ENCODE results near the gene STPG2.
A peak's percentile ranks its signal among the peaks of the same experiment; 100 is the strongest.

The STPG2 gene

DNA sequence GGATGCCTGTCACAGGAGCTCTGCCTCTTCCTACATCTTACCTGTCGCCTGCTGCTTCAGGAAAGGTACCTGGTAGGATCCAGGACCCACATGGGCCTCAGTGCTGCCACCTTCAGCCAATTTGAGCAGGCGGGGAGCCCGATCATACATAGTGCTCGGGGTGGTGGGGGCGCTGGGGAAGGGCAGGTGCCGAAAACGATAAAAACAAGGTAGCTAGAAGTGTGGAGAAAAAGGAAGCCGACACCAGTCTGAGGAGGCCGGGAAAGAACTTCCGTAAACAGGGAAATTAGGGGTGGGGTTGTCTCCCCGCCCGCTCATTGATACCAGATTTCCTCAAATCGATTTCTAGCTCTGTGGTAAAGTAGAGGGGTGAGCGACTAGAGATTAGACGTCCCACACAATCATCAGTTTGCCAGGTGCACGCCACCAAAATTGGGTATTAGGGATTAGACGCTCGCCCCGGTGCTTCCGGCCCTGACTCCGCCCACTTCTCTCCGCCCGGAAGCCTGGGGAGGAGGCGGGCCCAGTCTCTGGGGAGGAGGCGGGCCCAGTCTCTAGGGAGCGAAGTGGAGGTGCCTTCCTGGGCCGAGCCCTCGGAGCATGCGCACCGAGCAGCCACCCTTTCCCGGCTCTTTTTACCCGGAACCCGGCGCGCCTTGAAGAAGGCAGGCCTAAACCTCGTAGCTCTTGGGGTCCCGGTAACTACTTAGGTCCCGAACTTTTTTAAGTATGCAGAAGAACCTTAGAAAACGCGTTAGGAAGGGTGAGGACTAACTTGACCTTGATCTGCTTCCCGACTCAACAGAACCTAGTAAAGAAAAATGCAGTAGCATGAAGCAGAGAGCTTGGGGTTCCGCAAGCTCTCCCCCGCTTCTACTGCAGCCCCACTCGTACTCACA, at the start of gene STPG2:
Gene STPG2, minus strand, starts transcription at position 476 of the 899 bp plus-strand sequence.
- DNase-seq: peak; percentile 97

DNA sequence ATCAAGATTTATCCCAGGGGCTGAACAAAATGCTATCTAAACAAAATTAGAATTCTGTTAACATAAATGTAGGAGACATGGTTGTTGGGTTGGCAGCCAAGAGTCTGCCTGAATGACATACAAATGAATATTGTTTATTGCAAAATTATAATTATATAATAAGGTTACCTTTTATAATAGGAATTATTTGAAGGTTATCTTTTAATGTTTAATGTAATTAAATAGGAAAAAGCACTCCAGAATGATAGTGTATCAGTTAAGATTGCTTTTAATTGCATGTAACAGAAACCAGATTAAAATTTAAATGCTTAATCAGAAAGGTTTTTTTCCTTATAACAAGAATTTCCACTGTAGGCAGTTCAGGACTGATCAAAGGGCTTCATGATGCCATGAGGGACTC, 42.0 kb upstream of the STPG2 start:
- DNase-seq: no peak

DNA sequence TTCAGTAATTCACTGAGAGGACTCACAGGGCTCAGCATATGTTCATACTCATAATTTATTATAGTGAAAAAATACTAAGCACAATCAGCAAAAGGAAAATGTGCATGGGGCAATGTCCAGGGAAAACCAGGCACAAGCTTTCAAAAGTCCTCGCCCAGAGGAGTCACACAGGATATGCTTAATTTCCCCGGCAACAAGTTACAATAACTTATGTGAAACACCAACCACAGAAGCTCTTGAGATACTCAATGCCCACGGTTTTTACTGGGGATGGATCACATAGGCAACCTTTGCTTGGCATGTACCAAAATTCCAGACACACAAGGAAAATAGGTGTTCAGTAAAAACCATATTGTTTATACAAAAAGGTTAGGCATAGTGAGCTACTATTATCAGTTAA, 38.5 kb upstream of the STPG2 start:
- no peak for DNase-seq

DNA sequence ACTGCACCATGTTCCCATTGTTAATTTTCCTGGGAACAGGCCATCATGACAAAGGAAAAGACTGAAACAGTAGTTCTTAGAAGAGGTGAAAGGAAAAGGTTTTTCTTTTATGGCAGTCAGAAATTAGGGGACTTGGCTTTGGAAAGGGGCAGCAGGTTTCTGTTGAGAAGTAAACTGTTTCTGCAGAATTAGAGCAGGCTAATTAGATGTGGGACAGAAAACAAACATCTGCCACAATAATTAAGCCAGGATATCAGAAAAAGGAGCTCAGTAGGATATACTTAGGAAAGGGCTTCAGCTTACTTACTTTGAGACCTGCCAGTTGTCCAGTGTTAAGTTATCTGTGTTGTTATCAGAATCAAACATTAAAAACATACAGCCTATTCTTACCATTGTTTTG, 36.7 kb upstream of the STPG2 start:
- DNase-seq: no peak

DNA sequence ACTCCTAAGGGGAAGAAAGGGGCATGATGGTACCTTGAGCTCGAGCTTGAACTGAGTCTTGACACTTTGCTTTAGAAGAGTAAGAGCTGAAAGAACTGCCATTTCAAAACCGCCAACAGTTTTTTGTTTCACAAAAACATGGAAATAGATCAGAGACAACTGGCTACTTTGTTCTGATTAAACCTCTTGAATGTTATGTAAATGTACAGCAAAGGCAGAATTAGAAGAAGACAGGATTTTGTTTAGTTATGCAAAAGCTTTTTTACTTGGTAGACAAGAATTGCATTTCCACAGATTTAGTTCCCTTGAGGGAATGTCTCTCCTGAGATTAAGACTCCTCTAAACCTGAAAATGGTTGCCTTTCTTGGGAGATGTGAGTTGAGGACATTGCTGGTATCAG, 33.3 kb upstream of the STPG2 start:
- DNase-seq: no peak

DNA sequence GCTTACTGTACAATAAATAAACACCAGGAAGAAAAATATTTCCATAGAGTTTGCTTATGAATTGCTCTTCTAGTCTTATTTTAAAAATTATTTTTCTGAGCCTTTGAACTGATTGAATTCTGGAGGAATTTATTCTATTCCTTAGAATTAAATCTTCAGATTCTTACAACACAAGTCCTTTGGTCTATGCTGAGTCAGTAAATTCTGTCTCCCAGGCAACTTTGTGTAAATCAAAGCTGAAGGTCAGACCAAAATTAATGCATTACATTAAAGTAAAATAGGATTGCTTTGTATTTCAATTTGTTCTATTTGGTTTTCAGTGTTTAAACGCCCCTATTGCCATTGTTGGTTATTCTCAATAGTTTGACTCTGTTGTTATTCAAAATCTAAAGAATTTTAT, 26.8 kb upstream of the STPG2 start:
- DNase-seq: no peak

DNA sequence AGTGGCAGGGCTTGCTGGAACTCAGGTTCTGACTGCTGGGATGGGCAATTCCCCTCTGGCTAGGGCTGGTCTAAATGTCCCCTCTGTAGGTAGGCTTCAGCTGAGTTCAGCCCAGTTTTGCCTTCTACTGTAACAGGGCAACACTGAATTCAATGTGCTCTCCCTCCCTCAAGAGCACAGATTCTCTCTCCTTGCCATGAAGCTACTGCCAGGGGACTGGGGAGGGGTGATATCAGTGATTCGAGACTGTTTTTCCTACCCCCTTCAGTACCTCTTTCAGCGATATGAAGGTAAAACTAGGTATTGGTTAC, 23.4 kb upstream of the STPG2 start:
- DNase-seq: no peak

DNA sequence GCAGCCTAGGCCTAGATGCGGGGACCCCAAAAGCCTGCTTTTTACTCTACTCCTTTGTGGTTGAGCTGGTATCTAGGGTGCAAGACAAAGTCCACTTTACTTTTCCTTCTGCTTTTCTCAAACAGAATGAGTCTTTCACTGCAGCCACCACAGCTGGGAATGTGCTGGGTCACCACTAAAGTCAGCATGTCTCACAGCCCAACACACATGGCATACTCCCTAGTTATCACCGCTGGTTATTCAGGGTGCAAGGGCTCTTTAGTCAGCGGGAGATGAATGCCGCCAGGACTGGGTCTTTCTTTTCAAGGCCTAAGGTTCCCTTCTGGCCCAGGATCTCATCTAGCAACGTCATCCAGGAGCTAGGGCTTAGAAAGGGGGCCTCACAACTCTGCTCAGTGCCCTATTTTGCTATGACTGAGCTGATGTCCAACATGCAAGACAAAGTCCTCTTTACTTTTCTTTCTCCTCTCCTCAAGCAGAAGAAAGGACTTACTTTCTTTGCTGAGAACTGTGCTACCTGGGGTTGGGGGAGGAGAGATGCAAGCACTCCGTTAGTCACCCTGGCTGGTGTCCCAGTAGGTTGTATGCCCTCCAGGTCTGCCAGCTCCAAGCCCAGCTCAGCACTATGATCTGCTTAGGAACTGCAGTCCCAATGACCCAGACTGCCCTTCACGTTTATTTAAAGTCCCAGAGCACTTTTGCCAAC, 22.9 kb upstream of the STPG2 start:
- no peak for DNase-seq

DNA sequence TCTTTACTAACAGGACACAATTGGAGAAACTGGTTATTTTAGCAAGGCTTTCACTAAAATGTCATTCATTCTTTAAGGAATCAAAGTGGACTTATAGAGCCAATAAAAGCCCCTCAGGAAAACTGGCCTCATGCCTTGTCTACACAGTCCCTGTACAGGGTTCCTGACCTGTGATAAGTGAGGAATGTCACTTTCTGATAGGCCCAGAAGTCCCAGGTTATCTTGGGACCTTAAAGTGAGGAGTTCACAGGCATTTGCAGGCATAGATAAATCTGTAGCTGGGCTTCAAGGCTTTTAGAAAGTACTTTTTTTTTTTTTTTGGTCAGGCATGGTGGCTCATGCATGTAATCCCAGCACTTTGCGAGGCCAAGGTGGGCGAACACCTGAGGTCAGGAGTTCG, 19.4 kb upstream of the STPG2 start:
- no peak for DNase-seq

DNA sequence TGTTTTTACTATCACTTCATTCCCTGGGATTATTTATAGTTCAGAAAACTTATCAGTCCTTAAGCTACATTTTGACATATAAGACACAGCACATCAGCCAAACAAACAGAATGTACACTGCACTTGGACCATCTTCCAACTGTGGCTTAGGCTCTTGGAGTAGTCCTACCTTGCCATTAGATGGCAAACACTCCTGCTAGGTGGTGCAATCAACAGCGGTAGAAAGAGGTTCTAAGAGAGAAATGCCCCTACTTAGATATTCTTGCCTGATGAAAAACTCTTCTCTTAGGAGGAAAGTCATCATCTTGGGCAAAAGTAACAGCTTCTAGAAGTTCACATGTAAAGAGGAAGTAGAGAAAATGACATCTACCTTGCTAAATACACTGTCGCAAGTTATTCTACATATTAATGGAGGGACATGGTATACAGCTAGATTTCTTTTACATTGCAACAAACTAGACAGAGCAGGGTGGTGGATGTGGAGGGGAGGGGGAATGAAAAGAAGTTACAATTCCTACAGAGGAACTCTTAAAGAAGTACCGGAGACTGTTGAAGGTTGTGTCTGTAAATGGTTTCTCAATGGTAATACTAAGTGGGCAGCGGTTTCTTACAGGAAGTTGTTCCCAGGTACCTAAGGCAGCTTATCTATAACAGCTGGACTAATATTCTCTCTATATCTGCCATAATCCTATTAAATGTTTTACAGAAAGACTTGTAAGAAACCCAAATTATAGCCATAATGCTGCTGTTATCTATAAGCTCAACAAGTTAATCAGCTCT, 8.1 kb upstream of the STPG2 start:
- no peak for DNase-seq

DNA sequence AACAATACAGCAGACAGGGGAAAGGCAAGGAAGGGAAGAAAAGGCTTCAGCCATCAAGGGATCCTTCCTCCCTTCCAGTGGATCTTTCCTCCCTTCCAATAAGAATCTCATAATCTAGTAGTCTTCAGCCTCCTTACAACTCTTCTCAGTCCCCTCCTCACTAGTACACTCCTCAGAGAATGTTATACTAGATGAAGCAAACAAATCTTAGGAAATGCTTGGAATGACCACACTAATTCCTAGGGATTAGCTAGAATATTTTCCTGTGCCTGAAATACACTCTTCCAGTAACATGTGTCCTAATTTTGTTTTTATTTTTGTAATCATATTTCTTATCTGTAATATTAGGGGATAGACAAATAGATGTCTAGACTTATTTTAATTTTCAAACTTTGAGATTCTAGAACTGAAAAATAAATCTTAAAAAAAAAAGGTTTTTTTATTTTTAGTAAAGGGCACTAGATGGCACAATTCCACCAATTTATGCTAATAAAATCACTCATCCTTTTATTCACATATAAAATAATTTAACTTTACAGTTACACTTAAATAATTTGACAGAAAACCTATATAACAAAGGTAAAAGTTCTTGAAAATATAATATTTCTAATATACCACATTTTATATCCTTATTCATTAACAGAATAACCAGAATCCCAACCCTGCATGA, 7.0 kb upstream of the STPG2 start:
- DNase-seq: no peak

DNA sequence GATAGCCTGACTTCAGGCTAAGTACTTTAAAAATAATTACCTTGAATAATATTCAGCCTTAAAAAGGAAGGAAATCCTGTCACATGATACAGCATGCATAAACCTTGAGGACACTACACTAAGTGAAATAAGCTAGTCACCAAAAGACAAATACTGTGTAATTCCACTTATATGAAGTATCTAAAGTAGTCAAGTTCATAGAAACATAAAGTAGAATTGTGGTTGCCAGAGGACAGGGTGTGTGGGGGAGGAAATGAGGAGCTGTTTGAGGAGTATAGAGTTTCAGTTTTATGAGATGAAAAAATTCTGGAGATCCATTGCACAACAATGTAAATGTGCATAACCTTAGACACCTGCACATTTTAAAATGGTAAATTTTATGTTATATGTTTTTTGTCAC, 5.6 kb upstream of the STPG2 start:
- DNase-seq: peak; percentile 38

DNA sequence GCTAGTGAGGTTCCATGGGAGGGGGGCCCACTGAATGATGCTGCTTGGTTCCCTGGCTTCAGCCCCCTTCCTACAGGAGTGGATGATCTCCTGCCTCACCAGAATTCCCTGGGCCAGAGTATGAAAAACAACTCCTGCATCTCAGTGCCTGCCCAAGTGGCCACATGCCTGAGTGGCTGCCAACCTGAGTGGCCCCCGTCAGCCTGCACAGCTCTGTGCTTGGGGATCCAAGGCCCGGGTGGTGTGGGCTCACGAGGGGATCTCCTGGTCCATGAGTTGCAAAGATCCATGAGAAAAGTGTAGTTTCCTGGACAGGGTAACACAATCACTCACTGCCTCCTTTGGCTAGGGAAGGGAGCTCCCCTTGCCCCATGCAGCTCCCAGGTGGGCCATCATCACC, 17.1 kb downstream of the STPG2 start:
- DNase-seq: no peak

DNA sequence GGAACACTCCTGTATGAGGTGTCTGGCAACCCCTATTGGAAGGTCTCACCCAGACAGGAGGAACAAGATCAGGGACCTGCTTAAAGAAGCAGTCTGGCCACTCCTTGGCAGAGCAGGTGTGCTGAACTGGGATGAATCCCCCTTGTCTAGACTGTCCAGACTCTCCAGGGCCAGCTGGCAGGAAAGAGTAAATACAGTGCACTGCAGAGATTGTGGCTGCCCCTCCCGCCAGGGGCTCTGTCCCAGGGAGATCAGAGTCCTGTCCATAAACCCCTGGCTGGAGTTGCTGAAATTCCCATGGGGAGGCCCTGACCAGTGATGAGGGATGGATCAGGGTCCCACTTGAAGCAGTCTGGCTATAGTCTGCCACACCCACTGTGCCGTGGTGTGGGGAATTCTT, 17.7 kb downstream of the STPG2 start:
- DNase-seq: no peak

DNA sequence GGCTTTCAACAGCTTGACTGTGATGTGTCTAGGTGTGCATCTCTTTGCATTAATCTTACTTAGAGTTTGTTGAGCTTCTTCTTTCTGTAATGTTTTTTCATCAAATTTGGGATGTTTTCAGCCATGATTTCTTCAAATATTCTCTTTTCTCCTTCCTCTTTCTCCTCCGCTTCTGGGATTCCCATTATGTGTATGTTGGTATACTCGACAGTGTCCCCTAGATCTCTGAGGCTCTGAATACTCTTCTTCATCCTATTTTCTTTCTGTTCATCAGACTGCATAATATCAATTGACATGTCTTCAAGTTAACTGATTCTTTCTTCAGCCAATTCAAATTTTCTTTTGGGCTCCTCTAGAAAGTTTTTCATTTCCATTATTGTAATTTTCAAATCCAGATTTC, 25.9 kb downstream of the STPG2 start:
- DNase-seq: no peak

DNA sequence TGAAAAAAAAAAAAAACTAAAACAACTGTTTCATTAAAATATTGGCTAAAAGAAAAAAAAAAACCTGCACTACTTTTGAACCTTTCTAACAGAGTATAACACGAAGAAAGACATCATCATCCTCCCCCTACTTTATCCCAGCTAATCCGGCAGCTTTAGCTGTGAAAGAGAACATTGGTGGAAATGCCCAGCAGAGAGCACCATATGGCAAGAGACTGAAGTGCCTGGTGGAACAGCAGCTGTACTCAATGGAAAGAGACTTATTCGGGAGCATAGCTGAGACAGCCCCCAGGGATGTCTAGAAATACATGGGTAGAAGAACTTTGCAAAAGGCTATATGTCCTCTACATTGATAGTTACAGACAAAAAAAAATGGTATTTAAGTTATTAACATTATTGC, 30.3 kb downstream of the STPG2 start:
- no peak for DNase-seq

DNA sequence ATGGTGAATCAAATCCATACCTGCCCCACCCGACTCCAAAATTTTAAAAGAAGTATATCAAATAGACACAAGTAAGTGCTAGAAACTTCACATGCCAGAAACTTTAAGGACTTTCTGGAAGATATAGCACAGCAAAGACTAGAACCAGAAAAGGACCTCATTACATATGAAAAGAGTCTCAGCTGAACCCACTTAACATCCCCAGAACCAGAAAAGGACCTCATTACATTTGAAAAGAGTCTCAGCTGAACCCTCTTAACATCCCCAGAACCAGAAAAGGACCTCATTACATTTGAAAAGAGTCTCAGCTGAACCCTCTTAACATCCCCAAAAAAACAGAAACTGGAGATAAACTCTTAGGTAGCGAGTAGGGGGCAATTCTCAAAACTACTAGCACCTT, 32.3 kb downstream of the STPG2 start:
- no peak for DNase-seq

DNA sequence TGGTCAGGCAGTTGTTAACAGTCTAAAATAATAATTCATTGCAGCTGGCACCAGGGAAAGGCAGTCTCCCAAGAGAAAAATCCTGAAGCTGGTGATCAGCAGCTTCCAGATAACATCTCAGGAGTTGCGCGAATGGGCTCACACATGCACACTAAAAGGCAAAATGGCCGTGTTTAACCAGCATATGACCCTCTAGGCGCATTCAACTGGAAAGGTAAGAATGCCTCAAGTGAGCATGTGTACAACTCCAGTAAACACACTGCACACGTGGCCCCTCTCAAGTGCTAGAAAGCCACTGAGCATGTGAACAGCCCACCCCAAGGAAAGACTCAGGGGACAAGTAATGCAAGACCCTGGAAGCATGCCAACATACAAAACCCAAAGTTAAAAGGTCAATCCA, 33.1 kb downstream of the STPG2 start:
- DNase-seq: no peak

DNA sequence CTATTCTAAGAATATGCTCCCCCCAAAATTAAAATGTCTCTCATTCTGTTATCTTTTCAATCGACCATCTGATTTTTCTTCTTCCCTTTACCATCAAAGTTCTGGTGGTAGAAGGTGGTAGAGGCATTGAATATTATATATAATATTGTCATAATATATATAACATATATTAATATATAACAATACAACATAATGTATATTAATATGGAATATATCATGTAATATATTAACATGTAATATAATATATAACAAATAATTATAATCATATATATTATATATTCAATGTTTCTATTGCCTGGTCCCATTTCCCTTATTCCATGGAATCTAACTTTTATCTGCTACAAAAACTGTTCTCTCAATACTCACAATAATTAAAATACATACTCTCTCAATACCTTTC, 40.6 kb downstream of the STPG2 start:
- no peak for DNase-seq

DNA sequence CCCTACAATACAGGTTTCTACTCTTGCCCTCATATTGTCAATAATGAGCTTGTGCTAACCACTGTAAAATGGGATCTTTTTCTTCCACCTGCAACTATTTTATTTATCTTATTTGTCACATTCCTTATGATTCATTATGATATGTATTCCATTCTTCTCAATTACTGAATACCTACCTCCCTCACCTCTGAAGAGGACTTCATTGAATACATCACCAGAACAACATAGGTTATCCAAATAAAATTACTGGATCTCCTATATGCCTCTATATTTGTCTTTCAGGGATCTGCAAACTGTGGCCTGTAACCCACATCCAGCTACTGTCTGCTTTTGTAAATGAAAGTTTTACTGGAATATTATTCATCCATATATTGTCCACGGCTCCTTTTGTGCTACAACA, 41.3 kb downstream of the STPG2 start:
- DNase-seq: no peak

DNA sequence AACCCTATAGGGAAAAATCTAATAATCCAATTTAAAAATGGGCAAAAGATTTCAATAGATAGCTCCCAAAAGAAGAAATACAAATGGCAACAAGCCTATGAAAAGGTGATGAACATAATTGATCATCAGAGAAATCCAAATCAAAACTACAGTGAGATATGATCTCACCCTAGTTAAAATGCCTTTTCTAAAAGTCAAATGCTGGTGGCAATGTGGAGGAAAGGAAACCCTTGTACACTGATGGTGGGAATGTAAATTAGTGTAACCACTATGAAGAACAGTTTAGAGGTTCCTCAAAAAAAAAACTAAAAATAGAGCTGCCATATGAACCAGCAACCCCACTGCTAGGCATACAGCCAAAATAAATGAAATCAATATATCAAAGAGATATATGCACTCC, 44.5 kb downstream of the STPG2 start:
- no peak for DNase-seq

DNA sequence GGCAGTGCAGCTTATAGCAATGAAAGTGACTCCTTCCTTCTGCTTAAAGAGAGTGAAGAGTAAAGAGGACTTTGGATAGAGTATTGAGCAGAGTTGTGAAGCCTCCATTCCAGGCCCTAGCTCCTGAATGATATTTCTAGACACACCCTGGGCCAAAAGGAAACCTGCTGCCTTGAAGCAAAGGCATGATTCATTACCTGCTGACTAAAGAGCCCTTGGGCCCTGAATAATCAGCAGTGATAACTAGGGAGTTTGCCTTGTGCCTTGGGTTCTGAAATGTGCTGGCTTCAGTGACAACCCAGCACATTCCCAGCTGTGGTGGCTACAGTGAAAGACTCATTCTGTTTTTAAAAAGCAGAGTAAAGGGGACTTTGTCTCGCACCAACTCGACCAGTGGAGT, 49.2 kb downstream of the STPG2 start:
- DNase-seq: no peak

DNA sequence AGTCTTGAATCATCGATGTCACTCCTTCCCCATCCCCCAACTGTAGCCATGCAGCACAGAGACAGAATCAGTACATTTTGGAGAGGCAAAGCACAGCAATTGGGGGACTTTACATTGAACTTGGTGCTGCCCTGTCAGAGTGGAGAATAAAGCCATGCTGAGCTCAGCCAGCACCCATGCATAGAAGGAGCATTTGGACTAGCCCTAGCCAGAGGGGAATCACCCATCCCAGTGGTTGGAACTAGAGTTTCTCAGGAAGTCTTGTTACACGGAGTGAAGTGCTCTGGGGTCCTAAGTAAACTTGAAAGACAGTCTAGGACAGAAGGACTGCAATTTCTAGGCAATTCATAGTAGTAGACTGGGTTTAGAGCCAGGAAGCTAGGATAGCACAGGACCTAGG, 49.6 kb downstream of the STPG2 start:
- DNase-seq: no peak
